Right atrium auricular region (tissue), 2 donors: ENCODE results near the gene SCYGR7. TPM values are rescaled to one million over a fixed set of nuclear protein-coding genes. Genes with fewer than 3 reads are reported as not detected.

ENCODE experiments used
- DNase-seq: peaks from one replicate; pipeline ENCODE4 v3.0.0-alpha.2; 2019; ENCODE audit warnings: low spot score
- H3K27ac ChIP-seq, 2 donors: fragments of 200-600 bp; sonication (generic); 1 replicate in 1 of 2; 2 replicates in 1 of 2; pipeline ENCODE4 v1.5.1; 2016 to 2019
- H3K27me3 ChIP-seq, 2 donors: fragments of 200-600 bp; sonication (generic); one replicate each; pipeline versions ENCODE4 v1.5.1 to v1.6.0; 2017 to 2019
- H3K36me3 ChIP-seq: fragments of 200-600 bp; sonication (generic); one replicate; pipeline ENCODE4 v1.5.1; 2016
- H3K4me1 ChIP-seq, 2 donors: fragments of 200-600 bp; sonication (generic); one replicate each; pipeline versions ENCODE4 v1.5.1 to v1.6.0; 2017 to 2019
- H3K4me3 ChIP-seq, 2 donors: fragments of 200-600 bp; sonication (generic); 1 replicate in 1 of 2; 2 replicates in 1 of 2; pipeline ENCODE4 v1.5.1; 2017 to 2019; ENCODE audit warnings: mild to moderate bottlenecking in 1 of 2, moderate library complexity in 1 of 2
- H3K9me3 ChIP-seq, 2 donors: fragments of 200-600 bp; sonication (generic); one replicate each; pipeline ENCODE4 v1.5.1; 2019
- CTCF ChIP-seq, 2 donors: fragments of 200-600 bp; sonication (generic); IDR thresholded peaks; one replicate each; pipeline ENCODE4 v1.5.1; 2019; ENCODE audit warnings: antibody characterized with exemption in 2 of 2
- total RNA-seq, 2 donors: library from RNA; depleted of rRNA; stranded (reverse); fragments of >200 nt; gene quantifications; one replicate each; pipeline ENCODE4 v1.1.0, GENCODE V29; 2016

Gene SCYGR7
- total RNA-seq, 2 donors from 2014 or later = not detected

- no peaks in the 10 kb centered on the region for H3K9me3 ChIP-seq
- no peak overlapping the region for H3K27ac ChIP-seq
- H3K4me1 ChIP-seq = no peaks in the 10 kb centered on the region
- no peak overlapping the region for H3K4me3 ChIP-seq
- no peak for TF ChIP-seq CTCF (IDR thresholded peaks at IDR 0.05)
- H3K36me3 ChIP-seq = no peaks in the 10 kb centered on the region
- no peaks in the 10 kb centered on the region for H3K27me3 ChIP-seq
- DNase-seq = no peak
Observed at GRCh38 chr2:227774895-227775842, 47.0 kb downstream of the SCYGR7 start.

Other genes with a start within 250 kb of the SCYGR7 start
- not detected for gene SCYGR2, start 129.4 kb upstream of the SCYGR7 start, total RNA-seq
- not detected for gene SCYGR3, start 113.5 kb upstream of the SCYGR7 start, total RNA-seq
- gene SCYGR4, start 110.8 kb upstream of the SCYGR7 start, total RNA-seq = not detected
- gene SCYGR5, start 61.5 kb upstream of the SCYGR7 start, total RNA-seq = not detected
- gene SLC19A3, start 10.3 kb upstream of the SCYGR7 start, total RNA-seq = 1 to 10 TPM; 1.0 to 3.5 TPM
- gene SCYGR6, start 3.6 kb upstream of the SCYGR7 start, total RNA-seq = not detected
- gene SCYGR8, start 17.6 kb downstream of the SCYGR7 start, total RNA-seq = not detected
- gene CCL20, start 85.5 kb downstream of the SCYGR7 start, total RNA-seq = not detected
- gene DAW1, start 143.3 kb downstream of the SCYGR7 start, total RNA-seq = under 1 TPM in 1 of 2 donors, not detected in 1; 0.43 TPM